Fibroblast of skin of abdomen (primary cell): ENCODE data around the gene PSMD8. TPM values are rescaled to one million over a fixed set of nuclear protein-coding genes. Genes with fewer than 3 reads are reported as not detected.

Experiments used
- DNase-seq: peaks from one replicate; pipeline ENCODE4 v3.0.0-alpha.2; 2013
- polyA plus RNA-seq, 2 experiments: library from polyadenylated mRNA; unstranded; fragments of 120-200 nt; gene quantifications; one replicate each; pipeline ENCODE4 v1.2.1, GENCODE V29; 2013; ENCODE audit not compliant: insufficient read length in 2 of 2

Gene PSMD8
- 244 TPM for polyA plus RNA-seq (2013, experiment 1 of 2; ENCODE audit: insufficient read length)
- 245 TPM for polyA plus RNA-seq (2013, experiment 2 of 2; ENCODE audit: insufficient read length)

DNA sequence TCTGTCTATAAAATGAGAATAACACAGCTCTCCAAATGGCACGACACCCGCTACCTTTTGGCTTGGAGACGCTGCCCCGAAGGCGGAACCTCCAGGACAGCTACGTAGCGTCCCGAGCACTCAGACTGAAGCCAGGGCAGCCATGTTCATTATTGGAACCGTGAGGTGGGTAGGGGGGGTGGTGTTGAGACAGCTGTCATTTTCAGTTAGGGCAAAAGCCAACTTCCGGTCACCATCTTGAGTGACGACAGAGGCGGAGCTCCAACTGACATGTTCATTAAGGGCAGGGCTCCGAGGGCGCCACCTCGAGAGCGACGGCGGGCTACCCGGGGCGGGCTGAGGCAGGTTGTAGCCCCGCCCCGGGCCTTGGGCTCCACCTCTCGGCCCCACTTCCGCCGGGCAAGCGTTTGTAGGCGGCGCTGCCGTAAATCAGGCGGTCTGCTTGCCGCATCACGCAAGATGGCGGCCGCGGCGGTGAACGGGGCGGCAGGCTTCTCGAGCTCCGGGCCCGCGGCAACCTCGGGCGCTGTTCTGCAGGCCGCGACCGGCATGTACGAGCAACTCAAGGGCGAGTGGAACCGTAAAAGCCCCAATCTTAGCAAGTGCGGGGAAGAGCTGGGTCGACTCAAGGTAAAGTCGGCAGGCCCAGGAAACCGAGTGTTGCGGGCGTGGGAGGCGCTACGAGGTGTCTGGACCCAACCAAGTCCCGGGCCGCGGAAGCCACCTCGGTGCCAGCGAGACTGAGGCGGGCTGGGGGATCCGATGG, at the start of gene PSMD8:
Gene PSMD8 (plus strand): TSS at position 240 of the 766 bp plus-strand sequence. CDS start 31 bp downstream, at position 271.
- DNase-seq: peak; percentile 98

GRCh38 chr19:38326591-38326990, 47.8 kb upstream of the PSMD8 start:
- DNase-seq: no peak

- no peak for DNase-seq
These were observed 44.7 kb upstream of the PSMD8 start for GRCh38 chr19:38329651-38330050.

- DNase-seq: no peak
These were observed 42.6 kb upstream of the PSMD8 start for GRCh38 chr19:38331728-38332127.

- DNase-seq: no peak
These were observed 41.1 kb upstream of the PSMD8 start for GRCh38 chr19:38333245-38333644.

DNA sequence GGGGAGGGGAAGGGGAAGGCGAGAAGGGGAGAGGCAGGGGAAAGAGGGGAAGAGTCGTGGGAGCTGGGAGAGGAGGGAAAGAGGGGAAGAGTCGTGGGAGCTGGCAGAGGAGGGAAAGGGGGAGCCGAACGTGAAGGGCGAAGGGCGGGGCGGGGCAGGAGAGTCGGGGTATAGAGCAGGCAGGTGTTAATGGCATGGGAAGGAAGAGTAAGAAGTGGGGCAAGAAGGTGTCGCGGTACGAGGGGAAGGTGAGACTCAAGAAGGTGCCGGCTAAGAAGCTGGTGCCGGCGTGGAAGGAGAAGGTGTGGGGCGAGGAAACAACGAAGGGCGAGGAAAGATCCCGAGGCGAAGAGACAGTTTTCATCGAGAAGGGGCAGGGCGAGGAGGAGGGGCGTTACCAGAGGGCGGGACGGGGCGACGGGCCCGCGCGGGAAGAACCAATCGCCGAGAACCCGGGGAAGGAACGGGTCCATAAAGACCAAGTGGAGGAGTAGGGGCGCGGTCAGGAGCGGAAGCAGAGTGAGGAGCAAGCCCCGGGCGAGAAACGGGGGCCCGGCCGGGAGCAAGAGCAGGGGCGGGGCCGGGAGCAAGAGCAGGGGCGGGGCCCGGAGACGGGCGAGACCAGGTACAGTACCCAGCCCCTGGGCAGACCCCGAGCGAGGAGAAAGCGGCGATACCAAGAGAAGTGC, 38.3 kb upstream of the PSMD8 start:
- DNase-seq: peak; percentile 94

DNA sequence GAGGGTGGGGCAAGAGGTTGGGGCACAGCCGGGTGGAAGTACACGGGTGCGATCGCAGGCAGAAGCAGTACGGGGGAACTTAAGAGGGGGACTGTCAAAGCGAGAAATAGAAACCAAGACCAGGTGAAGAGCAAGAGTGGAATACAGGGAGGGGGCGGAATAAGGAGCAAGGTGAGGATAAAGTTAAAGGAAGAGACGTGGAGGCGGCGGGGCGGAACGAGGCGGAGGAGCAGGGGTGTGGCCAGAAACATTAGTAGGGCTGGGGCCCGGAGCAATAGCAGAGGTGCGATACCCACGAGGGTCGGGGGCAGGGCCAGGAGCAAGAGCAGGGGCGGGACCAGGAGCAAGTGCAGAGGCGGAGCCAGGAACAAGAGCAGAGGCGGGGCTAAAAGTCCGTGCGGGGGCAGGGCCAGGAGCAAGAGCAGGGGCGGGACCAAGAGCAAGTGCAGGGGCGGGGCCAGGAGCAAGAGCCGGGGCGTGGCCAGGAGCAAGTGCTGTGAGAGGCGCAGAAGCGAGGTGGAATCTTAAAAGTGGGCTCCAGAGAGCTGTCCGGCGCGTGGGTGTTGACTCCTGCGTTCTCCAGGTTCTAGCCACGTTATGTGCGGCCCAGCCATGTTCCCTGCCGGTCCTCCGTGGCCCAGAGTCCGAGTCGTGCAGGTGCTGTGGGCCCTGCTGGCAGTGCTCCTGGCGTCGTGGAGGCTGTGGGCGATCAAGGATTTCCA, 37.6 kb upstream of the PSMD8 start:
- peak; percentile 78 for DNase-seq

DNA sequence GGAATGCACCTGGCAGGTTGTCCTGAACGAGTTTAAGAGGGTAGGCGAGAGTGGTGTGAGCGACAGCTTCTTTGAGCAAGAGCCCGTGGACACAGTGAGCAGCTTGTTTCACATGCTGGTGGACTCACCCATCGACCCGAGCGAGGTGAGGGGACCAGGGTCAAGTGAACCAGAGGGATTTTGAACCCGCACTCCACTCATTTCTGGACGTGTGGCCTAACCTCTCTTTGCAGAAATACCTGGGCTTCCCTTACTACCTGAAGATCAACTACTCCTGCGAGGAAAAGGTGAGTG, 37.1 kb upstream of the PSMD8 start:
- no peak for DNase-seq

GRCh38 chr19:38339011-38339410, 35.4 kb upstream of the PSMD8 start:
- peak; percentile 41 for DNase-seq

DNA sequence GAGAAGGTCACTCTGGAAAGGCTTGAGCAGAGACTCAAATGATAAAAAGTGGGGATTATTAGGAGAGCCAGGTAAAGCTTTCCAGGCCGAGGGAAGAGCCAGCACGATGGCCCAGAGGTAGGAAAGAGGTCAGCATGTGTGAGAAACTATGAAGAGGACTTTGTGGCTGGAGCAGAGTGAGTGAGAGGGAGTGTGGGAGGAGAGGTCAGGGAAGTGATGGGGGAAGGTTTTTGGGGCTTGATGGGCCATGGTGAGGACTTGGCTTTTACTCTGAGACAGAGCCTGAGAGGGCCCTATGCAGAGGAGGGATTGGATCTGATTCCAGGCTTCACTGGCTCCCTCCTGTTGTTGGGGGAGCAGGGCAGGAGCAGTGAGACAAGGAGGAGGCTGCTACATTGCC, 33.4 kb upstream of the PSMD8 start:
- DNase-seq: no peak

GRCh38 chr19:38346837-38347236, 27.5 kb upstream of the PSMD8 start:
- no peak for DNase-seq

GRCh38 chr19:38350883-38351282, 23.5 kb upstream of the PSMD8 start:
- no peak for DNase-seq

DNA sequence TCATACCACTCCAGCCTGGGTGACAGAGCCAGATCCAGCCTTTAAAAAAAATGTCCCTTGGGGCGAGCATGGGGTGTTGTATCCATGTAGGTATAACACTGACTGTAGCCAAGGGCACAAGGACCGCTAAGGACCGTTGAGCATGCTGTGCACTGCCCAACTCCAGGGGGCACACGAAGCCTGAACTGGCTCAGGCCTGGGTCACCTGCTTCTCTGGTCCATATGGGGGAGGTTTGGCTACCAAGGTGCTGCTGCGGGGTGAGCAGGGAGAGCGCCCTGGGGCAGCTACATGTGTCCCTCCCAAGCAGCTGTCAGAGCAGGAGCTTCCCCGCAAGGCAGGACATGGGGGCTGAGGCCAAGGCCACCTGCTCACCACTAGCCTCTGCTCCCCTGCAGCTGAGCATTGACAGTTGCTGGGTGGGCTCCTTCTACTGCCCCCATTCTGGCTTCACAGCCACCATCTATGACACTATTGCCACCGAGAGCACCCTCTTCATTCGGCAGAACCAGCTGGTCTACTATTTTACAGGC, 22.4 kb upstream of the PSMD8 start:
- no peak for DNase-seq

- DNase-seq: no peak
These were observed 21.8 kb upstream of the PSMD8 start for GRCh38 chr19:38352611-38353010.

DNA sequence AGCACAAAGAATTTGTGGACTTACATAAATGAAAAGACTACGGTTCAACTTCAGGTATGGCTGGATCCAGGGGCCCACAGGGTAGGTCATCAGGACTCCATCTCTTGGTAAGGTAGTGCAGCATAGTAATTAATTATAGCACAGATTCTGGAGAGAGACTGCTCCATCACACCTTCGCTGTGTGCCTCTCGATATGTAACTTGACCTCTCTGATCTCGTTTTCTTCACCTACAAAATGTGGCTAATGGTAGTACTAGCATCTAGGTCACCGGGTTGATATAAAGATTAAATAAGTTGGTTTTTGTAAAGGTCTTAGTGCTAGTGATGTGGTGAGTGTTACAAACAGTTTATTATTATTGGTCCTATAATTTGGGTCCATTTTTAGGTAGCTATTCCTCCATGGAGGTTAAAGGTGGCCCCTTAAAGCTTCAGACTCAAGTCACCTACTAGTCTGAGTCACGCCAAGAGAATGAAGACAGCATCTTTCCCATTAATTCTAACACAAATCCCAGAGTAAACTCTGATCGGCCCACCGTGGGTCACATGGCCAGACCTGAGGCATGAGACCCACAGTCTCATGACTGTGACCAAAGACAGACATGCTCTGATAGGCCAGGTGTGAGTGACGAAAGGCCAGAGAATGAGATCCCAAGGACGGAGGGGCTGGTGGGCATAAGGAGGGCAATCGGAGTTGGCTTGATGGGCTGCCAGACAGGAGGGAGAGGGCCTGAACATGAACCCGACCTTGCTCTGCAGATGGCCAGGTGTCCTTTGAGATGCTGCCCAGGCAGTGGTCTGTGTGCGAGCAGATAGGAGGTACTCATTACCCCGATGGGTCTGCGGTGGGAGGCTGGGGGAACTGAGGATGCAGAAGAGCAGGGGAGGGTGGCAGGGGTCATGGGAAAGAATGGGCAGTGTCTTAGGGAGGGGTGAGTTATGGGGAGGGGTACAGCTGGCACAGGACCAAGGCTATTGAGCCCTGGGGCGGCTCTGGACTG, 18.3 kb upstream of the PSMD8 start:
- DNase-seq: no peak

GRCh38 chr19:38358071-38358470, 16.3 kb upstream of the PSMD8 start:
- DNase-seq: no peak

DNA sequence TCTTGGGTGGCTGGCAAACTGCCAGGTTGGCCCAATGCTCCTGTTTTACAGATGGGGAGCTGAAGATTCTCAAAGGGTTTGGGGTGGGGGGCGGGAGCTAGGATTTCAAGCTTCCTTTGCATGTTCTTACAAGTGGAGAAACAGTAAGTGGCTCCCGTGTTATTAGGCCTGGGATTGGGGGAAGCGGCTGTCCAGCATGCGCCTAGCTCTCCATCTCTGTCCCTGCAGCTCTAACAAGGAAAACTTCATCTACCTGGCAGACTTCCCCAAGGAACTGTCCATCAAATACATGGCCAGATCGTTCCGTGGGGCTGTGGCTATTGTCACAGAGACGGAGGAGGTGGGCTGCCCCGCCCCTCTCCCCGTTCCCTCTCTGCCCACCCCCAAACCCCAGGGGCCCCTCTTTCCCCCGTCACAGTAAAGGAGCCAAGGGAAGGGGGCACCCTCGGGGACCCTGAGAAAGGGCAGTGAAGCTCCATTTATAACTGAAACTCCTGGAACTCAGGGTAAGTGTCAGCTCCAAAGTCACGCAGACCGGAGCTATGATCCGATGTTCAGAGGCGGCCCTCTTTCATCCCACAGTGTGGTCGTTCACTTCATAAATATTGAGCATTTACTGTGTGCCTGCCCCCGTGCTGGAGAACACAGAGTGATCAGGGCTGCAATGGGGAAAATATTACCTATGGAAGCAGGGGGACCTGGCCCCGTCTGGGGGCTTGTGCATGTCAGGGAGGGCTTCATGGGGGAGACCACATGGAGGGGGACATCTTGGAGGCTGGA, 14.9 kb upstream of the PSMD8 start:
- no peak for DNase-seq

DNA sequence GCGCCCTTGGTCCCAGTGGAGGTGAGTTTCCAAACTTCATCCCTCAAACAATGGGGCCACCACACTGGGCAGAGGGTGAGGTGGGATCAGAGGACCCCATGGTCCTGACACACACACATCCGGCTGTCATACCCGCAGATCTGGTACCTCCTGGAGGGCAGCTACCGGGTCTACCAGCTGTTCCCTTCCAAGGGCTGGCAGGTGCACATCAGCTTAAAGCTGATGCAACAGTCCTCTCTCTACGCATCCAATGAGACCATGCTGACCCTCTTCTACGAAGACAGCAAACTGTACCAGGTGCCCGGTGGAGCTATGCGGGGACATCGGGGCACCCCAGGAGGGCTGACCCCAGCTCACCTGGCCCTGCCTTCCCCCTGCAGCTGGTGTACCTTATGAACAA, 14.0 kb upstream of the PSMD8 start:
- no peak for DNase-seq

- no peak for DNase-seq
These were observed 13.3 kb upstream of the PSMD8 start for GRCh38 chr19:38360839-38361631.

- peak; percentile 56 for DNase-seq
These were observed 12.7 kb upstream of the PSMD8 start for GRCh38 chr19:38361633-38362075.
